ENCODE measurements around the gene TBC1D1. TPM values are rescaled to one million over a fixed set of nuclear protein-coding genes. Genes with fewer than 3 reads are reported as not detected.

TBC1D1 gene
- total and polyA plus RNA-seq, 10 donors: 49.3 to 142 (median 95.5) TPM

DNA sequence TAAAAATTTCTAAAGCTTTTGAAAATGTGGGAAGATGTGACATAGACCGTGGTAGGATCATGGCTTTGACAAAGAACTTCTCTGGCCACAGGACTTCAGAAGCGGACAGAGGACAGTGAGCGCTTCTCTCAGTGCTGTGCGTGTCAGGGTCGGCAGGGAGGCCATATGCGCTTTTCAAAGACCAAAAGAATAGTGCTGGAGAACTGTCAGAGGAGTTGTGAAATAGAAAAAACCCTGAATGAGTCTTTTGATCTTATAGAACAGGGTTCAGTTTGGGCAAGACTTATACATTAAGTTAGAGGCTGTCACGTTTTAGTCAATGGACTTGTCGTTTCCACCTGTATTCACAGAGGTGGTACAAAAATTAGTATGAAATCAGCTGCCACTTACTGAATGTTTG, 146.7 kb downstream of the TBC1D1 start:
- TF ChIP-seq POLR2A (IDR thresholded peaks at IDR 0.05): no peak
- no peak for TF ChIP-seq POLR2AphosphoS5 (IDR thresholded peaks at IDR 0.05)
- TF ChIP-seq, protein P1, sequence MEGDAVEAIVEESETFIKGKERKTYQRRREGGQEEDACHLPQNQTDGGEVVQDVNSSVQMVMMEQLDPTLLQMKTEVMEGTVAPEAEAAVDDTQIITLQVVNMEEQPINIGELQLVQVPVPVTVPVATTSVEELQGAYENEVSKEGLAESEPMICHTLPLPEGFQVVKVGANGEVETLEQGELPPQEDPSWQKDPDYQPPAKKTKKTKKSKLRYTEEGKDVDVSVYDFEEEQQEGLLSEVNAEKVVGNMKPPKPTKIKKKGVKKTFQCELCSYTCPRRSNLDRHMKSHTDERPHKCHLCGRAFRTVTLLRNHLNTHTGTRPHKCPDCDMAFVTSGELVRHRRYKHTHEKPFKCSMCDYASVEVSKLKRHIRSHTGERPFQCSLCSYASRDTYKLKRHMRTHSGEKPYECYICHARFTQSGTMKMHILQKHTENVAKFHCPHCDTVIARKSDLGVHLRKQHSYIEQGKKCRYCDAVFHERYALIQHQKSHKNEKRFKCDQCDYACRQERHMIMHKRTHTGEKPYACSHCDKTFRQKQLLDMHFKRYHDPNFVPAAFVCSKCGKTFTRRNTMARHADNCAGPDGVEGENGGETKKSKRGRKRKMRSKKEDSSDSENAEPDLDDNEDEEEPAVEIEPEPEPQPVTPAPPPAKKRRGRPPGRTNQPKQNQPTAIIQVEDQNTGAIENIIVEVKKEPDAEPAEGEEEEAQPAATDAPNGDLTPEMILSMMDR (IDR thresholded peaks at IDR 0.05 in 8 of 11, conservative IDR thresholded peaks at IDR 0.05 in 3 of 11): no peak
- no peak for DNase-seq
- no peaks in the 10 kb centered on the region for H3K4me1 ChIP-seq
- H3K4me3 ChIP-seq: no peak overlapping the region
- H3K27me3 ChIP-seq (replicated peaks in 1 of 7): no peaks in the 10 kb centered on the region
- H3K9me3 ChIP-seq: no peaks in the 10 kb centered on the region
- H3K36me3 ChIP-seq: peaks cover 0 to 90% (median 25%) of the 10 kb centered on the region in 6 donors
- intact Hi-C loops (cut with DNase I; ENCODE audit: low total_unique reads): loop anchor here (5.0 kb wide), 1 partner anchor 435 kb away; no protein-coding TSS in a partner anchor
- no peak overlapping the region for H3K27ac ChIP-seq
- WGBS, 5 donors: 92 to 97% (median 93%) methylated on average over 8 of the region's 8 CpGs

GRCh38 chr4:38040619-38041018, 149.7 kb downstream of the TBC1D1 start:
- Histone ChIP-seq H3K27ac (no peak overlapping the region), H3K9me3 (no peaks in the 10 kb centered on the region), H3K4me1 (no peaks in the 10 kb centered on the region), H3K27me3 (replicated peaks in 1 of 7) (no peaks in the 10 kb centered on the region), H3K36me3 (peaks cover 0 to 100% (median 40%) of the 10 kb centered on the region in 6 donors), H3K4me3 (no peak overlapping the region)
- no peak for TF ChIP-seq POLR2A (IDR thresholded peaks at IDR 0.05)
- TF ChIP-seq, protein P1 (IDR thresholded peaks at IDR 0.05 in 8 of 11, conservative IDR thresholded peaks at IDR 0.05 in 3 of 11): no peak
- no peak for TF ChIP-seq POLR2AphosphoS5 (IDR thresholded peaks at IDR 0.05)
- intact Hi-C loops (cut with DNase I; ENCODE audit: low total_unique reads): no loop called here
- DNase-seq: no peak
- WGBS, 5 donors: 90 to 94% (median 92%) methylated on average over 7 of the region's 7 CpGs

DNA sequence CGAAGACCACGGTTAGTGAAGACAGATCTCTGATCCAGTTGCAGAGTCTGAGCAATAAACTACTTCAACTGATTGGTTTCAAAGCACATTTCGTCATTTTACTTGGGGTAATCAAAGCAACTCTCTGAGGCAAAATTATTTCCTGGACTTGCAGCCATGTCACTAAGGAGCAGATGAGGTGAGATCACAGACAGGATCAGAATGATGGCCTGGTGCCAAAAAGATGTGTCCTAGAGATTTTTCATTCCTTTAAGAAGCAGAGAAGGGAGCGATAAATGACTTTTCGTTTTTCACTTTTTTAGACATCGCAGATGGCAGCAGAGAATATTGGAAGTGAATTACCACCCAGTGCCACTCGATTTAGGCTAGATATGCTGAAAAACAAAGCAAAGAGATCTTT, 153.2 kb downstream of the TBC1D1 start:
- Histone ChIP-seq H3K4me1 (no peaks in the 10 kb centered on the region), H3K9me3 (no peaks in the 10 kb centered on the region), H3K36me3 (peaks cover 0 to 98% (median 46%) of the 10 kb centered on the region in 6 donors), H3K27ac (no peak overlapping the region), H3K27me3 (replicated peaks in 1 of 7) (no peaks in the 10 kb centered on the region), H3K4me3 (no peak overlapping the region)
- WGBS, 5 donors: 89 to 95% (median 92%) methylated on average over 7 of the region's 7 CpGs
- intact Hi-C loops (cut with DNase I; ENCODE audit: low total_unique reads): no loop called here
- TF ChIP-seq, protein P1 (IDR thresholded peaks at IDR 0.05 in 8 of 11, conservative IDR thresholded peaks at IDR 0.05 in 3 of 11): no peak
- TF ChIP-seq POLR2AphosphoS5 (IDR thresholded peaks at IDR 0.05): no peak
- no peak for TF ChIP-seq POLR2A (IDR thresholded peaks at IDR 0.05)
- no peak for DNase-seq

GRCh38 chr4:38045289-38045988, 154.6 kb downstream of the TBC1D1 start:
- peaks cover 0 to 99% (median 56%) of the 10 kb centered on the region in 6 donors for H3K36me3 ChIP-seq
- TF ChIP-seq POLR2AphosphoS5 (IDR thresholded peaks at IDR 0.05): no peak
- TF ChIP-seq, protein P1 (IDR thresholded peaks at IDR 0.05 in 8 of 11, conservative IDR thresholded peaks at IDR 0.05 in 3 of 11): no peak
- no peak for TF ChIP-seq POLR2A (IDR thresholded peaks at IDR 0.05)
- no peak overlapping the region for H3K27ac ChIP-seq
- intact Hi-C loops (cut with DNase I; ENCODE audit: low total_unique reads): no loop called here
- H3K4me3 ChIP-seq: no peak overlapping the region
- DNase-seq: no peak
- no peaks in the 10 kb centered on the region for H3K4me1 ChIP-seq
- no peaks in the 10 kb centered on the region for H3K9me3 ChIP-seq
- H3K27me3 ChIP-seq (replicated peaks in 1 of 7): no peaks in the 10 kb centered on the region
- WGBS, 5 donors: 87 to 92% (median 91%) methylated on average over 8 of the region's 8 CpGs

Data from spleen (tissue), 11 donors.